Esophagus muscularis mucosa (tissue), 4 donors: Measurements from ENCODE around the gene AMACR. TPM values are rescaled to one million over a fixed set of nuclear protein-coding genes. Genes with fewer than 3 reads are reported as not detected.

Experiments
- DNase-seq: peaks from one replicate; pipeline ENCODE4 v3.0.0-alpha.2; 2017; ENCODE audit errors: extremely low spot score
- H3K27ac ChIP-seq, 4 donors: fragments of 200-600 bp; sonication (generic); replicated peaks in 1 of 4; 1 replicate in 3 of 4; 2 replicates in 1 of 4; pipeline ENCODE4 v1.5.1; 2016 to 2019; ENCODE audit warnings: mild to moderate bottlenecking in 1 of 4
- H3K27me3 ChIP-seq, 4 donors: fragments of 200-600 bp; sonication (generic); one replicate each; pipeline versions ENCODE4 v1.5.1 to v1.6.0; 2016 to 2019
- H3K36me3 ChIP-seq, 4 donors: fragments of 200-600 bp; sonication (generic); one replicate each; pipeline ENCODE4 v1.5.1; 2016 to 2019
- H3K4me1 ChIP-seq, 4 donors: fragments of 200-600 bp; sonication (generic); one replicate each; pipeline ENCODE4 v1.5.1; 2016 to 2019
- H3K4me3 ChIP-seq, 4 donors: fragments of 200-600 bp; sonication (generic); 1 replicate in 2 of 4; 2 replicates in 2 of 4; pipeline ENCODE4 v1.5.1; 2016 to 2019; ENCODE audit warnings: mild to moderate bottlenecking in 4 of 4, moderate library complexity in 1 of 4
- H3K9me3 ChIP-seq, 4 donors: fragments of 200-600 bp; sonication (generic); 1 replicate in 3 of 4; 2 replicates in 1 of 4; pipeline ENCODE4 v1.5.1; 2016 to 2019
- CTCF ChIP-seq, 3 experiments: fragments of 200-600 bp in 2 of 3; fragments of 450-650 bp in 1 of 3; sonication (generic) in 2 of 3; IDR thresholded peaks; one replicate each; pipeline ENCODE4 v1.5.1; 2017 to 2019; ENCODE audit warnings: antibody characterized with exemption in 3 of 3, mild to moderate bottlenecking in 2 of 3, moderate library complexity in 1 of 3
- EP300 ChIP-seq: sonication (generic); formaldehyde crosslinking; IDR thresholded peaks from one replicate; pipeline ENCODE4 v1.6.1; 2017; ENCODE audit warnings: antibody characterized with exemption
- POLR2A ChIP-seq: fragments of 450-650 bp; IDR thresholded peaks from one replicate; pipeline ENCODE4 v1.6.1; 2017; ENCODE audit warnings: antibody characterized with exemption, moderate library complexity, mild to moderate bottlenecking, low read depth
- POLR2AphosphoS5 ChIP-seq, 2 donors: sonication (generic); formaldehyde crosslinking; IDR thresholded peaks; one replicate each; pipeline ENCODE4 v1.6.1; 2017; ENCODE audit warnings: antibody characterized with exemption in 2 of 2
- WGBS: methylation state at CpG from one replicate; pipeline ENCODE4 v1.1.5; 2018; 5-methylcytosine and 5-hydroxymethylcytosine counted together
- intact Hi-C: fragments of 100-400 bp; cut with DNase I; formaldehyde crosslinking; loops from one replicate; pipeline ENCODE4 v1.15.1; 2023
- total RNA-seq, 4 donors: library from RNA; depleted of rRNA; stranded (reverse); fragments of >200 nt; gene quantifications; one replicate each; pipeline versions ENCODE4 v1.1.0 to v1.2.1, GENCODE V29; 2016

Gene AMACR
- total RNA-seq, 4 donors from 2014 or later, result 6.1 to 12.7 (median 9.5) TPM

GRCh38 chr5:33976307-33976706 is 31.5 kb downstream of the AMACR start:
- H3K4me1 ChIP-seq, result peaks cover 0 to 14% (median 12%) of the 10 kb centered on the region in 4 donors
- no peaks in the 10 kb centered on the region for H3K27me3 ChIP-seq
- no peak overlapping the region for H3K27ac ChIP-seq
- no peak for DNase-seq
- no peaks in the 10 kb centered on the region for H3K9me3 ChIP-seq
- H3K36me3 ChIP-seq, result no peaks in the 10 kb centered on the region
- 50% methylated on average over 1 of the region's 1 CpG for WGBS
- no peak overlapping the region for H3K4me3 ChIP-seq
- intact Hi-C loops, result no loop called here
- TF ChIP-seq CTCF (IDR thresholded peaks at IDR 0.05), result no peak
- TF ChIP-seq POLR2AphosphoS5 (IDR thresholded peaks at IDR 0.05), result no peak
- no peak for TF ChIP-seq POLR2A
- TF ChIP-seq EP300, result no peak

GRCh38 chr5:33975852-33976251 is 32.0 kb downstream of the AMACR start:
- no peaks in the 10 kb centered on the region for H3K9me3 ChIP-seq
- no peaks in the 10 kb centered on the region for H3K27me3 ChIP-seq
- WGBS, result 21% methylated on average over 5 of the region's 5 CpGs
- no peak for TF ChIP-seq POLR2AphosphoS5 (IDR thresholded peaks at IDR 0.05)
- no peak for TF ChIP-seq EP300
- TF ChIP-seq CTCF (IDR thresholded peaks at IDR 0.05), result no peak
- no peak for TF ChIP-seq POLR2A
- intact Hi-C loops, result no loop called here
- no peaks in the 10 kb centered on the region for H3K36me3 ChIP-seq
- H3K4me3 ChIP-seq, result no peak overlapping the region
- peaks cover 0 to 14% (median 12%) of the 10 kb centered on the region in 4 donors for H3K4me1 ChIP-seq
- no peak overlapping the region for H3K27ac ChIP-seq
- no peak for DNase-seq

- 76% methylated on average over 2 of the region's 2 CpGs for WGBS
- no peaks in the 10 kb centered on the region for H3K36me3 ChIP-seq
- H3K4me3 ChIP-seq, result no peak overlapping the region
- no peak overlapping the region for H3K27ac ChIP-seq
- no peak for TF ChIP-seq POLR2AphosphoS5 (IDR thresholded peaks at IDR 0.05)
- no peak for TF ChIP-seq CTCF (IDR thresholded peaks at IDR 0.05)
- TF ChIP-seq POLR2A, result no peak
- no peak for TF ChIP-seq EP300
- intact Hi-C loops, result no loop called here
- no peaks in the 10 kb centered on the region for H3K27me3 ChIP-seq
- peaks cover 0 to 19% (median 12%) of the 10 kb centered on the region in 4 donors for H3K4me1 ChIP-seq
- no peaks in the 10 kb centered on the region for H3K9me3 ChIP-seq
- DNase-seq, result no peak
Measured at GRCh38 chr5:33973271-33973670, 34.6 kb downstream of the AMACR start.

GRCh38 chr5:33969572-33970452 is 38.0 kb downstream of the AMACR start:
- TF ChIP-seq CTCF (IDR thresholded peaks at IDR 0.05) (peak; percentile 51 to 71 (median 63)), EP300 (no peak), POLR2AphosphoS5 (IDR thresholded peaks at IDR 0.05) (no peak)
- 54% methylated on average over 10 of the region's 10 CpGs for WGBS

More at GRCh38 chr5:33969572-33970452, 38.0 kb downstream of the AMACR start:
- H3K4me3 ChIP-seq, result no peak overlapping the region
- no peak overlapping the region for H3K27ac ChIP-seq
- no peak for DNase-seq
- peaks cover 0 to 5% (median 0%) of the 10 kb centered on the region in 4 donors for H3K4me1 ChIP-seq
- H3K36me3 ChIP-seq, result no peaks in the 10 kb centered on the region
- no peaks in the 10 kb centered on the region for H3K27me3 ChIP-seq
- intact Hi-C loops, result loop anchor here (5.0 kb wide), 1 partner anchor 533 kb away; no protein-coding TSS in a partner anchor
- no peaks in the 10 kb centered on the region for H3K9me3 ChIP-seq
